Measurements from ENCODE around the gene SLC5A11. TPM values are rescaled to one million over a fixed set of nuclear protein-coding genes. Genes with fewer than 3 reads are reported as not detected.

Gene SLC5A11
- total RNA-seq, 2 donors from 2014 or later: not detected

DNA sequence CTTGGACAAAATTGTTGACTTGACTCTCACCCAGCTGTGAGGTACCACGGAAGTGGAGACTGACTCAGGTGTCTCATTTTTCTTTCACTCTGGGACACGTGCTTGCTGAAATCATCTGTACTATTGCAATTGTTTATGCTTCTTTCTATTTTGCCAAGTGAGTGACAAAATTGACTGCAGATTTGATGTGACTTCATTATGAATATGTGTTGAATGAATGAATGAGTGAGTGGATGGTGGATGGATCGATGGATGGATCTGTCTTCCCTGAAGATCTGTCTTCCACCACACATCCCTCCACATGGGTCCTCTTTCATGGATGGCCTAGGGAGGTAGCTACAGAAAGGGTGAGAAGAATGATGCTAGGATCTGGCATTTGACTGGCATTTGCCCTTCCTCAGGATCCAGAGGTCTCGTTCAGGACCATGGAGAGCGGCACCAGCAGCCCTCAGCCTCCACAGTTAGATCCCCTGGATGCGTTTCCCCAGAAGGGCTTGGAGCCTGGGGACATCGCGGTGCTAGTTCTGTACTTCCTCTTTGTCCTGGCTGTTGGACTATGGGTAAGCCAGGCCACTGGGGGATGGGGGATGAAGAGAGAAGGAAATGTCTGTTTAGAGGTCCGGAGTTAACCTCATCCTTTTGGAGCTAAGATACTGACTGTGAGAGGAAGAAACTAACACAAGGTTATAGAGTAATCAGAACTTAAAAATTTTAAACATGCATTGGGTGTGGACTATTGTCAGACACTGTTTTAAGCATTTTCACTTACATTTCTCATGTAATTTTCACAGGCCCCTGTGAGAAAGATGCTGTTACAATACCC, 12.7 kb downstream of the SLC5A11 start:
- H3K27me3 ChIP-seq: no peaks in the 10 kb centered on the region
- H3K36me3 ChIP-seq (replicated peaks in 1 of 2; ENCODE audit: insufficient read depth in 1 of 2, low read depth in 2 of 2): no peaks in the 10 kb centered on the region
- ATAC-seq: no peak
- H3K4me1 ChIP-seq: peaks cover 4% of the 10 kb centered on the region
- 43 to 61% methylated on average over 5 to 9 of the region's 9 CpGs for WGBS, 2 donors
- TF ChIP-seq, protein P1, sequence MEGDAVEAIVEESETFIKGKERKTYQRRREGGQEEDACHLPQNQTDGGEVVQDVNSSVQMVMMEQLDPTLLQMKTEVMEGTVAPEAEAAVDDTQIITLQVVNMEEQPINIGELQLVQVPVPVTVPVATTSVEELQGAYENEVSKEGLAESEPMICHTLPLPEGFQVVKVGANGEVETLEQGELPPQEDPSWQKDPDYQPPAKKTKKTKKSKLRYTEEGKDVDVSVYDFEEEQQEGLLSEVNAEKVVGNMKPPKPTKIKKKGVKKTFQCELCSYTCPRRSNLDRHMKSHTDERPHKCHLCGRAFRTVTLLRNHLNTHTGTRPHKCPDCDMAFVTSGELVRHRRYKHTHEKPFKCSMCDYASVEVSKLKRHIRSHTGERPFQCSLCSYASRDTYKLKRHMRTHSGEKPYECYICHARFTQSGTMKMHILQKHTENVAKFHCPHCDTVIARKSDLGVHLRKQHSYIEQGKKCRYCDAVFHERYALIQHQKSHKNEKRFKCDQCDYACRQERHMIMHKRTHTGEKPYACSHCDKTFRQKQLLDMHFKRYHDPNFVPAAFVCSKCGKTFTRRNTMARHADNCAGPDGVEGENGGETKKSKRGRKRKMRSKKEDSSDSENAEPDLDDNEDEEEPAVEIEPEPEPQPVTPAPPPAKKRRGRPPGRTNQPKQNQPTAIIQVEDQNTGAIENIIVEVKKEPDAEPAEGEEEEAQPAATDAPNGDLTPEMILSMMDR (IDR thresholded peaks at IDR 0.05): no peak
- no peak for TF ChIP-seq POLR2A (IDR thresholded peaks at IDR 0.05)
- no peak overlapping the region for H3K27ac ChIP-seq
- H3K4me3 ChIP-seq: no peak overlapping the region
- peak; percentile 33 to 58 (median 51) for DNase-seq
- intact Hi-C loops (cut with DNase I): no loop called here
- no peaks in the 10 kb centered on the region for H3K9me3 ChIP-seq

DNA sequence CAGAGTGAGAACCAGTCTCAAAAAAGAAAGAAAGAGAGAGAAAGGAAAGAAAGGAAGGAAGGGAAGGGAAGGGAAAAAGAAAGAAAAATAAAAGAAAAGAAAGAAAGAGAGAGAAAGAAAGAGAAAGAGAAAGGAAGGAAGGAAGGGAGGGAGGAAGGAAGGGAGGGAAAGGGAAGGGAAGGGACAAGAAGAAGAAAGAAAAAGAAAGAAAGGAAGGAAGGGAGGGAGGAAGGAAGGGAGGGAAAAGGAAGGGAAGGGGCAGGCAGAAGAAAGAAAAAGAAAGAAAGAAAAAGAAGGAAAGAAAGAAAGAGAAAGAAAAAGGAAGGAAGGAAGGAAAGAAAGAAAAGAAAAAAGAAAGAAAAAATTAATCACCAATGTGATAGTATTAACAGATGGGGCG, 15.7 kb downstream of the SLC5A11 start:
- intact Hi-C loops (cut with DNase I): no loop called here
- Histone ChIP-seq H3K9me3 (peaks cover 0 to 4% (median 0%) of the 10 kb centered on the region in 3 donors), H3K27ac (no peak overlapping the region), H3K4me3 (no peak overlapping the region), H3K4me1 (peaks cover 4% of the 10 kb centered on the region), H3K27me3 (no peaks in the 10 kb centered on the region), H3K36me3 (replicated peaks in 1 of 2; ENCODE audit: insufficient read depth in 1 of 2, low read depth in 2 of 2) (no peaks in the 10 kb centered on the region)
- TF ChIP-seq POLR2A (IDR thresholded peaks at IDR 0.05): no peak
- TF ChIP-seq, protein P1 (IDR thresholded peaks at IDR 0.05): no peak
- ATAC-seq (no peak), DNase-seq (no peak)
- 85 to 94% methylated on average over 1 of the region's 1 CpG for WGBS, 2 donors

DNA sequence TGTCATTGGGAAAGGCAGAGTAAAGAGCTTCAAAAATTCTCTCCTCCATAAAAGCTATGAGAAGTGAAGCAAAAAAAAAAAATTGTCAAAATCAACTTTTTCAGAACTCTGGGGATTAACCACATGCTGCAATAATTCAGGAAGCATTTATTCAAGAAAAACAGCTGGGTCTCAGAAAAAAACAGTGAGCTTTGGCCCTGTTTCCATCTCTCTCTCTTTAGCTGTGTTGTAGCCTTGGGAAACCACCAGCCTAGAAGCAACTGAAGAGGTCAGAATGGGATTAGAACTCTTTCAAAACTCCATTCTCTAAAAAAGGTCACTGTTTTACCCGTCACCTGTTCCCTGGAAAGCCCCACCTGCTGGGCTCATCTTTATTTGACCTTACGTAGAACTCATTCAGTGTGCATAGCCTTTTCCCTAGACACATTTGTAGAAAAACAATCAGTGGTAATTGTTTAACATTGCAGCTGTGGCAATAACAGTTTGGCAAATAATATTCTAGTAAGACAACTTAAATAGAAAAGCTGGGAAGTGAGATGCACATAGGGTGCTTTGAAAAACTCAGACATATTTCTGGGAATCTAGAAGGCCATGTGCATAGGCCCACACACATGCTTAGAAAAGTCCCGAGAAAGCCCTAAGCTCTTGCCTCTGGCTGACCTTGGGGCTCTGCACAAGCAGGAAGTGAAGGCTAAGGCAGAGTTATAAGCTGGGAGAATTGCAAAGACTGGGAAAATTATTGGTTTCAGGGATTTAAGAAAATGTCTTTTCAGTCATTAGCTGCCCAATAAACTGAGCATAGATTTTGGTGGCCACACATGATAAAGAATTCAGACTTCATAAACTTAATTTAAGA, 18.0 kb downstream of the SLC5A11 start:
- H3K27ac ChIP-seq: no peak overlapping the region
- peaks cover 0 to 4% (median 0%) of the 10 kb centered on the region in 3 donors for H3K9me3 ChIP-seq
- DNase-seq: no peak
- ATAC-seq: no peak
- no peaks in the 10 kb centered on the region for H3K27me3 ChIP-seq
- WGBS, 2 donors: 89 to 93% methylated on average over 3 of the region's 3 CpGs
- no peaks in the 10 kb centered on the region for H3K36me3 ChIP-seq (replicated peaks in 1 of 2; ENCODE audit: insufficient read depth in 1 of 2, low read depth in 2 of 2)
- peaks cover 4% of the 10 kb centered on the region for H3K4me1 ChIP-seq
- intact Hi-C loops (cut with DNase I): no loop called here
- H3K4me3 ChIP-seq: no peak overlapping the region
- TF ChIP-seq, protein P1 (IDR thresholded peaks at IDR 0.05): no peak
- TF ChIP-seq POLR2A (IDR thresholded peaks at IDR 0.05): no peak

DNA sequence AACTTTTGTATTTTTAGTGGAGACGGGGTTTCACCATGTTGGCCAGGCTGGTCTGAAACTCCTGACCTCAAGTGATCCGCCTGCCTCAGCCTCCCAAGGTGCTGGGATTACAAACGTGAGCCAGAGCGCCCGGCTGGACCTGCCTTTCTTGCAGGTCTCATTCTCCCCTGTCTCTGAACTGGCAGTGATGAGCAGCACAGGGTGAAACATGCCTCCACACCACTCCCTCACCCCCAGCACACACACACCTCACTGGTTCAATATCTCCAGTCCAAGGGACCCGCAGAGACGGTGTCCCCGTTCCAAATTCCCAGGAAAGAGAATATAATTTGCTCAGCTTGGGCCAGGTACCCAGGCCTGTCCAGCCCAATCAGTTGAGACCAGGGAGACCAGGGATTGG, 23.3 kb downstream of the SLC5A11 start:
- Histone ChIP-seq H3K27ac (no peak overlapping the region), H3K27me3 (no peaks in the 10 kb centered on the region), H3K36me3 (replicated peaks in 1 of 2; ENCODE audit: insufficient read depth in 1 of 2, low read depth in 2 of 2) (no peaks in the 10 kb centered on the region), H3K9me3 (peaks cover 0 to 2% (median 0%) of the 10 kb centered on the region in 3 donors), H3K4me1 (no peaks in the 10 kb centered on the region), H3K4me3 (no peak overlapping the region)
- DNase-seq (no peak), ATAC-seq (no peak)
- WGBS, 2 donors: 74 to 79% methylated on average over 8 of the region's 8 CpGs
- intact Hi-C loops (cut with DNase I): no loop called here
- TF ChIP-seq, protein P1 (IDR thresholded peaks at IDR 0.05): no peak
- no peak for TF ChIP-seq POLR2A (IDR thresholded peaks at IDR 0.05)

All from body of pancreas (tissue), 4 donors.